ENCODE measurements around the gene PPT2. TPM values are rescaled to one million over a fixed set of nuclear protein-coding genes. Genes with fewer than 3 reads are reported as not detected.

Gene PPT2
- total RNA-seq, 1 experiment from 2014 or later, result 30.0 TPM

DNA sequence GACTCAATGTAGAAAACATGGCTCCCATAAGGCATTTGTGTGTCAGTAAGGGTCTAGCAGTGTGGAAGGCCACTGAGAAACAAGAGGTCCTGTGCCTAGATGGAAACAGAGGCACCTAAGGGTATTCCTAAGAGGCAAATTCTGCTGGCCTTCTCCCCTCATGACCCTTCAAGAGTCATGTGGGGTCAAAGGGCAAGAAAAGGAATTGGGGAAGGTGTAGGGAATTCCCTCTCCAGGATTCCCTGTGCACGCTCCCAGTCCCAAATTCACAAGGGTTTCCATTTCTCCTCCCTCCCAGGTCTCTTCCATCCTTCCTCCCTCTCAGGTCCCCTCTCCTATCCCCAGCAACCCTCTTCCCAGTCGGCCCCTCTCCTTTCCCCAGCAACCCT, 21.4 kb downstream of the PPT2 start:
- no peak for DNase-seq (ENCODE audit: low spot score)
- Mint-ChIP-seq H3K9me3 (no peaks in the 10 kb centered on the region), H3K27me3 (ENCODE audit: low read depth) (no peaks in the 10 kb centered on the region), H3K4me1 (peaks cover 38% of the 10 kb centered on the region), H3K36me3 (peaks cover 21% of the 10 kb centered on the region), H3K4me3 (peak overlapping the region; percentile 82), H3K27ac (no peak overlapping the region)
- ChIA-PET CTCF (no interaction called here), POLR2A (no interaction called here)
- no peak for TF ChIP-seq ZNF396 (CRISPR knock-in tag; IDR thresholded peaks at IDR 0.05; ENCODE audit: borderline replicate concordance)
- TF ChIP-seq SP1 (CRISPR knock-in tag; conservative IDR thresholded peaks at IDR 0.05), result no peak
- no peak for TF ChIP-seq GRHL2 (CRISPR knock-in tag; IDR thresholded peaks at IDR 0.05; ENCODE audit: insufficient replicate concordance, severe bottlenecking)
- TF ChIP-seq HMGA2 (CRISPR knock-in tag; IDR thresholded peaks at IDR 0.05), result no peak
- TF ChIP-seq, protein P1, sequence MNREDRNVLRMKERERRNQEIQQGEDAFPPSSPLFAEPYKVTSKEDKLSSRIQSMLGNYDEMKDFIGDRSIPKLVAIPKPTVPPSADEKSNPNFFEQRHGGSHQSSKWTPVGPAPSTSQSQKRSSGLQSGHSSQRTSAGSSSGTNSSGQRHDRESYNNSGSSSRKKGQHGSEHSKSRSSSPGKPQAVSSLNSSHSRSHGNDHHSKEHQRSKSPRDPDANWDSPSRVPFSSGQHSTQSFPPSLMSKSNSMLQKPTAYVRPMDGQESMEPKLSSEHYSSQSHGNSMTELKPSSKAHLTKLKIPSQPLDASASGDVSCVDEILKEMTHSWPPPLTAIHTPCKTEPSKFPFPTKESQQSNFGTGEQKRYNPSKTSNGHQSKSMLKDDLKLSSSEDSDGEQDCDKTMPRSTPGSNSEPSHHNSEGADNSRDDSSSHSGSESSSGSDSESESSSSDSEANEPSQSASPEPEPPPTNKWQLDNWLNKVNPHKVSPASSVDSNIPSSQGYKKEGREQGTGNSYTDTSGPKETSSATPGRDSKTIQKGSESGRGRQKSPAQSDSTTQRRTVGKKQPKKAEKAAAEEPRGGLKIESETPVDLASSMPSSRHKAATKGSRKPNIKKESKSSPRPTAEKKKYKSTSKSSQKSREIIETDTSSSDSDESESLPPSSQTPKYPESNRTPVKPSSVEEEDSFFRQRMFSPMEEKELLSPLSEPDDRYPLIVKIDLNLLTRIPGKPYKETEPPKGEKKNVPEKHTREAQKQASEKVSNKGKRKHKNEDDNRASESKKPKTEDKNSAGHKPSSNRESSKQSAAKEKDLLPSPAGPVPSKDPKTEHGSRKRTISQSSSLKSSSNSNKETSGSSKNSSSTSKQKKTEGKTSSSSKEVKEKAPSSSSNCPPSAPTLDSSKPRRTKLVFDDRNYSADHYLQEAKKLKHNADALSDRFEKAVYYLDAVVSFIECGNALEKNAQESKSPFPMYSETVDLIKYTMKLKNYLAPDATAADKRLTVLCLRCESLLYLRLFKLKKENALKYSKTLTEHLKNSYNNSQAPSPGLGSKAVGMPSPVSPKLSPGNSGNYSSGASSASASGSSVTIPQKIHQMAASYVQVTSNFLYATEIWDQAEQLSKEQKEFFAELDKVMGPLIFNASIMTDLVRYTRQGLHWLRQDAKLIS (CRISPR knock-in tag; IDR thresholded peaks at IDR 0.05; ENCODE audit: borderline replicate concordance), result no peak
- TF ChIP-seq ZNF121 (CRISPR knock-in tag; IDR thresholded peaks at IDR 0.05), result no peak
- TF ChIP-seq, protein P2, sequence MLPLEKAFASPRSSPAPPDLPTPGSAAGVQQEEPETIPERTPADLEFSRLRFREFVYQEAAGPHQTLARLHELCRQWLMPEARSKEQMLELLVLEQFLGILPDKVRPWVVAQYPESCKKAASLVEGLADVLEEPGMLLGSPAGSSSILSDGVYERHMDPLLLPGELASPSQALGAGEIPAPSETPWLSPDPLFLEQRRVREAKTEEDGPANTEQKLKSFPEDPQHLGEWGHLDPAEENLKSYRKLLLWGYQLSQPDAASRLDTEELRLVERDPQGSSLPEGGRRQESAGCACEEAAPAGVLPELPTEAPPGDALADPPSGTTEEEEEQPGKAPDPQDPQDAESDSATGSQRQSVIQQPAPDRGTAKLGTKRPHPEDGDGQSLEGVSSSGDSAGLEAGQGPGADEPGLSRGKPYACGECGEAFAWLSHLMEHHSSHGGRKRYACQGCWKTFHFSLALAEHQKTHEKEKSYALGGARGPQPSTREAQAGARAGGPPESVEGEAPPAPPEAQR (CRISPR knock-in tag; IDR thresholded peaks at IDR 0.05), result no peak
- no peak for TF ChIP-seq ZNF138 (CRISPR knock-in tag; conservative IDR thresholded peaks at IDR 0.05)
- TF ChIP-seq FOXK1 (CRISPR knock-in tag; IDR thresholded peaks at IDR 0.05), result no peak
- no peak for TF ChIP-seq CBFB (CRISPR knock-in tag; IDR thresholded peaks at IDR 0.05; ENCODE audit: low read depth)
- no peak for TF ChIP-seq ZNF219 (CRISPR knock-in tag; IDR thresholded peaks at IDR 0.05; ENCODE audit: borderline replicate concordance)
- TF ChIP-seq, protein P3, sequence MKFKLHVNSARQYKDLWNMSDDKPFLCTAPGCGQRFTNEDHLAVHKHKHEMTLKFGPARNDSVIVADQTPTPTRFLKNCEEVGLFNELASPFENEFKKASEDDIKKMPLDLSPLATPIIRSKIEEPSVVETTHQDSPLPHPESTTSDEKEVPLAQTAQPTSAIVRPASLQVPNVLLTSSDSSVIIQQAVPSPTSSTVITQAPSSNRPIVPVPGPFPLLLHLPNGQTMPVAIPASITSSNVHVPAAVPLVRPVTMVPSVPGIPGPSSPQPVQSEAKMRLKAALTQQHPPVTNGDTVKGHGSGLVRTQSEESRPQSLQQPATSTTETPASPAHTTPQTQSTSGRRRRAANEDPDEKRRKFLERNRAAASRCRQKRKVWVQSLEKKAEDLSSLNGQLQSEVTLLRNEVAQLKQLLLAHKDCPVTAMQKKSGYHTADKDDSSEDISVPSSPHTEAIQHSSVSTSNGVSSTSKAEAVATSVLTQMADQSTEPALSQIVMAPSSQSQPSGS (CRISPR knock-in tag; IDR thresholded peaks at IDR 0.05; ENCODE audit: borderline replicate concordance, low read depth), result no peak
- no peak for TF ChIP-seq NR3C1 (CRISPR knock-in tag; conservative IDR thresholded peaks at IDR 0.05; ENCODE audit: low read depth)
- TF ChIP-seq, protein P4, sequence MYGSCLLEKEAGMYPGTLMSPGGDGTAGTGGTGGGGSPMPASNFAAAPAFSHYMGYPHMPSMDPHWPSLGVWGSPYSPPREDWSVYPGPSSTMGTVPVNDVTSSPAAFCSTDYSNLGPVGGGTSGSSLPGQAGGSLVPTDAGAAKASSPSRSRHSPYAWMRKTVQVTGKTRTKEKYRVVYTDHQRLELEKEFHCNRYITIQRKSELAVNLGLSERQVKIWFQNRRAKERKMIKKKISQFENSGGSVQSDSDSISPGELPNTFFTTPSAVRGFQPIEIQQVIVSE (CRISPR knock-in tag; IDR thresholded peaks at IDR 0.05; ENCODE audit: borderline replicate concordance), result no peak
- TF ChIP-seq MXD4 (CRISPR knock-in tag; IDR thresholded peaks at IDR 0.05; ENCODE audit: borderline replicate concordance), result no peak
- no peak for TF ChIP-seq CREB1 (CRISPR knock-in tag; IDR thresholded peaks at IDR 0.05)
- no peak for ATAC-seq

DNA sequence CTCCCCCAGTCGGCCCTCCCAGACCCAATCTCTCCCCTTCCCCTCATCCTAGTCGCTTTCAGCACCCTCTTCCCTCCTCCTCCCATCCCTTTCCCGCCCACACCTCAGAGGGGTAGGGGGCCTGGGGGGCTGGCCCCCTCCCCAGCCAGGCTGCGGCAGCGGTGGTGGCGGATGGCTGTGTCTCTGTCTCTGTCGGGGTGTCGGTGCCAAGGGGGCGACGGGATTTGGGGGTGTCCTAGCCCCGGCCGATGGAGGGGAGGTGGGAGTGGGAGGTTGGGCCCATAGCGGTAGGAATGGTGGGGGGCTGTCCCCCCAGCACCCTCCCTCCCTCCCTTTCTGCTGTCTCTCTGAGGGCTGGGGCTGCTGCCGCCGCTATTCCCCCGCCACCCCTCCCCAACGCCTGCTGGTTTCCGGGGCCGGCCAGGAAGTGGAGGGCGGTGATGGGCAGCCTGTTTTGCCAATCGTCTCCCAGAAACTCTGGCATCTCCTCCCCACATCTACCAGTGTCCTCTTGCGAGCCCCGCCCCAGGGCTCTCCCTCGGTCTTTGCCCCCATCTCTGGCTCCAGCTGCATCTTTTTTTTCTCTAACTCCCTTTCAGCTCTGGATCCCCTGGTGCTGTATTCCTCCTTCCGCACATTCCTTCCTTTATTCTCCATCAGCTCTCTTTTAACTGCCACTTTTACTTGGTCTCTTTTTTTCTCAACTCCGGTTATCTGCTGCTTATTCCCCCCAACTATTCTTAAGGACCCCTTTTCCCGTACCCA, 22.0 kb downstream of the PPT2 start, which contains the start of gene AGPAT1:
TSS of gene AGPAT1 (minus strand) at position 374 of the 765 bp plus-strand sequence. CDS start 4,588 bp downstream, outside the sequence.
- Mint-ChIP-seq H3K4me1 (peaks cover 38% of the 10 kb centered on the region), H3K27me3 (ENCODE audit: low read depth) (no peaks in the 10 kb centered on the region), H3K27ac (peak within 1 kb of the TSS; percentile 98), H3K36me3 (peaks cover 21% of the 10 kb centered on the region), H3K9me3 (no peaks in the 10 kb centered on the region), H3K4me3 (peak within 1 kb of the TSS; percentile 82)
- peak; percentile 58 for ATAC-seq
- DNase-seq (ENCODE audit: low spot score), result peak; percentile 98
- ChIA-PET POLR2A (interaction anchor here (1.0 to 3.7 kb wide), 3 partner anchors 8 to 57 kb away, joined by 4 to 25 read pairs (median 15); no protein-coding TSS in a partner anchor), CTCF (interaction anchor here (0.5 to 2.6 kb wide), 8 partner anchors 9 to 263 kb away, joined by 3 to 30 read pairs (median 4); no protein-coding TSS in a partner anchor)
- 0 out of 2 replicates have a peak, but pooled peaks have one; percentile 42 for TF ChIP-seq CREM (CRISPR knock-in tag; IDR thresholded peaks at IDR 0.05)
- TF ChIP-seq, protein P5, sequence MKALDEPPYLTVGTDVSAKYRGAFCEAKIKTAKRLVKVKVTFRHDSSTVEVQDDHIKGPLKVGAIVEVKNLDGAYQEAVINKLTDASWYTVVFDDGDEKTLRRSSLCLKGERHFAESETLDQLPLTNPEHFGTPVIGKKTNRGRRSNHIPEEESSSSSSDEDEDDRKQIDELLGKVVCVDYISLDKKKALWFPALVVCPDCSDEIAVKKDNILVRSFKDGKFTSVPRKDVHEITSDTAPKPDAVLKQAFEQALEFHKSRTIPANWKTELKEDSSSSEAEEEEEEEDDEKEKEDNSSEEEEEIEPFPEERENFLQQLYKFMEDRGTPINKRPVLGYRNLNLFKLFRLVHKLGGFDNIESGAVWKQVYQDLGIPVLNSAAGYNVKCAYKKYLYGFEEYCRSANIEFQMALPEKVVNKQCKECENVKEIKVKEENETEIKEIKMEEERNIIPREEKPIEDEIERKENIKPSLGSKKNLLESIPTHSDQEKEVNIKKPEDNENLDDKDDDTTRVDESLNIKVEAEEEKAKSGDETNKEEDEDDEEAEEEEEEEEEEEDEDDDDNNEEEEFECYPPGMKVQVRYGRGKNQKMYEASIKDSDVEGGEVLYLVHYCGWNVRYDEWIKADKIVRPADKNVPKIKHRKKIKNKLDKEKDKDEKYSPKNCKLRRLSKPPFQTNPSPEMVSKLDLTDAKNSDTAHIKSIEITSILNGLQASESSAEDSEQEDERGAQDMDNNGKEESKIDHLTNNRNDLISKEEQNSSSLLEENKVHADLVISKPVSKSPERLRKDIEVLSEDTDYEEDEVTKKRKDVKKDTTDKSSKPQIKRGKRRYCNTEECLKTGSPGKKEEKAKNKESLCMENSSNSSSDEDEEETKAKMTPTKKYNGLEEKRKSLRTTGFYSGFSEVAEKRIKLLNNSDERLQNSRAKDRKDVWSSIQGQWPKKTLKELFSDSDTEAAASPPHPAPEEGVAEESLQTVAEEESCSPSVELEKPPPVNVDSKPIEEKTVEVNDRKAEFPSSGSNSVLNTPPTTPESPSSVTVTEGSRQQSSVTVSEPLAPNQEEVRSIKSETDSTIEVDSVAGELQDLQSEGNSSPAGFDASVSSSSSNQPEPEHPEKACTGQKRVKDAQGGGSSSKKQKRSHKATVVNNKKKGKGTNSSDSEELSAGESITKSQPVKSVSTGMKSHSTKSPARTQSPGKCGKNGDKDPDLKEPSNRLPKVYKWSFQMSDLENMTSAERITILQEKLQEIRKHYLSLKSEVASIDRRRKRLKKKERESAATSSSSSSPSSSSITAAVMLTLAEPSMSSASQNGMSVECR (CRISPR knock-in tag; IDR thresholded peaks at IDR 0.05; ENCODE audit: borderline replicate concordance), result no peak
- TF ChIP-seq, protein P6, sequence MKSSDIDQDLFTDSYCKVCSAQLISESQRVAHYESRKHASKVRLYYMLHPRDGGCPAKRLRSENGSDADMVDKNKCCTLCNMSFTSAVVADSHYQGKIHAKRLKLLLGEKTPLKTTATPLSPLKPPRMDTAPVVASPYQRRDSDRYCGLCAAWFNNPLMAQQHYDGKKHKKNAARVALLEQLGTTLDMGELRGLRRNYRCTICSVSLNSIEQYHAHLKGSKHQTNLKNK (CRISPR knock-in tag; IDR thresholded peaks at IDR 0.05), result no peak
- no peak for TF ChIP-seq ZNF121 (CRISPR knock-in tag; IDR thresholded peaks at IDR 0.05)

Data from WTC11 (cell line).